Sigmoid colon (tissue), 4 donors: ENCODE data around the gene ABLIM2.

Experiments
- EP300 ChIP-seq, 4 donors: sonication (generic); formaldehyde crosslinking; IDR thresholded peaks; one replicate each; pipeline ENCODE4 v1.6.1; 2017; ENCODE audit warnings: antibody characterized with exemption in 4 of 4
- POLR2A ChIP-seq, 2 donors: fragments of 450-650 bp; IDR thresholded peaks; one replicate each; pipeline ENCODE4 v1.6.1; 2016; ENCODE audit warnings: antibody characterized with exemption in 2 of 2, mild to moderate bottlenecking in 2 of 2, moderate library complexity in 2 of 2
- TF ChIP-seq, protein P1 (sequence below), 4 experiments: fragments of 450-650 bp in 3 of 4; fragments of 200-600 bp in 1 of 4; IDR thresholded peaks; one replicate each; pipeline ENCODE4 v1.5.1; 2016 to 2019; ENCODE audit warnings: antibody characterized with exemption in 4 of 4, mild to moderate bottlenecking in 3 of 4, moderate library complexity in 2 of 4

GRCh38 chr4:8112036-8112576 lies 46.5 kb downstream of the ABLIM2 start:
- TF ChIP-seq, protein P1, sequence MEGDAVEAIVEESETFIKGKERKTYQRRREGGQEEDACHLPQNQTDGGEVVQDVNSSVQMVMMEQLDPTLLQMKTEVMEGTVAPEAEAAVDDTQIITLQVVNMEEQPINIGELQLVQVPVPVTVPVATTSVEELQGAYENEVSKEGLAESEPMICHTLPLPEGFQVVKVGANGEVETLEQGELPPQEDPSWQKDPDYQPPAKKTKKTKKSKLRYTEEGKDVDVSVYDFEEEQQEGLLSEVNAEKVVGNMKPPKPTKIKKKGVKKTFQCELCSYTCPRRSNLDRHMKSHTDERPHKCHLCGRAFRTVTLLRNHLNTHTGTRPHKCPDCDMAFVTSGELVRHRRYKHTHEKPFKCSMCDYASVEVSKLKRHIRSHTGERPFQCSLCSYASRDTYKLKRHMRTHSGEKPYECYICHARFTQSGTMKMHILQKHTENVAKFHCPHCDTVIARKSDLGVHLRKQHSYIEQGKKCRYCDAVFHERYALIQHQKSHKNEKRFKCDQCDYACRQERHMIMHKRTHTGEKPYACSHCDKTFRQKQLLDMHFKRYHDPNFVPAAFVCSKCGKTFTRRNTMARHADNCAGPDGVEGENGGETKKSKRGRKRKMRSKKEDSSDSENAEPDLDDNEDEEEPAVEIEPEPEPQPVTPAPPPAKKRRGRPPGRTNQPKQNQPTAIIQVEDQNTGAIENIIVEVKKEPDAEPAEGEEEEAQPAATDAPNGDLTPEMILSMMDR (IDR thresholded peaks at IDR 0.05) = no peak
- no peak for TF ChIP-seq EP300 (IDR thresholded peaks at IDR 0.05)
- TF ChIP-seq POLR2A (IDR thresholded peaks at IDR 0.05) = no peak
